A673 (cell line): ENCODE results near the gene P2RY6. TPM values are rescaled to one million over a fixed set of nuclear protein-coding genes. Genes with fewer than 3 reads are reported as not detected.

ENCODE experiments used
- BruUV-seq: library from RNA; stranded (reverse); fragments of 400-500 nt; replicated peaks from 2 replicates; lab custom pipeline; 2021; lab: Mats Ljungman, UMichigan
- CTCF ChIA-PET: fragments of 300-600 bp; sonication (Branson Sonifier 250); formaldehyde crosslinking; loops from one replicate; lab custom pipeline; 2022; ENCODE audit warnings: antibody characterized with exemption; lab: Charles Lee
- POLR2A ChIA-PET: fragments of 300-600 bp; sonication (Branson Sonifier 250); formaldehyde crosslinking; loops from one replicate; lab custom pipeline; 2022; ENCODE audit warnings: antibody characterized with exemption; ENCODE audit not compliant: low non-redundant PET; lab: Charles Lee
- DNase-seq: peaks from one replicate; pipeline ENCODE4 v3.0.0-alpha.2; 2015; ENCODE audit warnings: low spot score
- H3K27ac ChIP-seq: fragments of 200-600 bp; sonication (generic); 2 replicates; pipeline ENCODE4 v1.5.1; 2016; ENCODE audit warnings: mixed run types, low read depth, mild to moderate bottlenecking, mixed read lengths, antibody characterized with exemption, low read length; ENCODE audit not compliant: poor library complexity, severe bottlenecking
- H3K27me3 ChIP-seq: fragments of 200-600 bp; sonication (generic); replicated peaks from 2 replicates; pipeline ENCODE4 v1.6.1; 2017; ENCODE audit warnings: mixed run types, low read depth, mild to moderate bottlenecking, mixed read lengths, antibody characterized with exemption, low read length; ENCODE audit not compliant: insufficient read depth, poor library complexity
- H3K36me3 ChIP-seq: fragments of 200-600 bp; sonication (generic); 2 replicates; pipeline ENCODE4 v1.6.1; 2016; ENCODE audit warnings: mixed run types, mild to moderate bottlenecking, mixed read lengths, antibody characterized with exemption, low read length; ENCODE audit not compliant: insufficient read depth, poor library complexity, severe bottlenecking
- H3K4me1 ChIP-seq: fragments of 200-600 bp; sonication (generic); 2 replicates; pipeline ENCODE4 v1.6.1; 2017; ENCODE audit warnings: mixed run types, mild to moderate bottlenecking, mixed read lengths, antibody characterized with exemption, low read length; ENCODE audit not compliant: insufficient read depth, poor library complexity, severe bottlenecking
- H3K4me3 ChIP-seq: fragments of 200-600 bp; sonication (generic); 2 replicates; pipeline ENCODE4 v1.5.1; 2016; ENCODE audit warnings: low read depth, mixed run types, mild to moderate bottlenecking, mixed read lengths, low read length; ENCODE audit not compliant: poor library complexity, severe bottlenecking
- H3K9me3 ChIP-seq: fragments of 200-600 bp; sonication (generic); 2 replicates; pipeline ENCODE4 v1.6.1; 2016; ENCODE audit warnings: mixed run types, low read depth, mild to moderate bottlenecking, mixed read lengths, antibody characterized with exemption, low read length; ENCODE audit not compliant: poor library complexity, severe bottlenecking
- CTCF ChIP-seq: fragments of 300-800, 200-600 bp; sonication (generic); conservative IDR thresholded peaks from 2 replicates; pipeline ENCODE4 v1.5.1; 2017; ENCODE audit warnings: low read depth, mild to moderate bottlenecking, antibody characterized with exemption, low read length, moderate library complexity, mixed read lengths
- EZH2 ChIP-seq: fragments of 200-600 bp; sonication (generic); IDR thresholded peaks from 2 replicates; pipeline ENCODE4 v1.6.1; 2017; ENCODE audit warnings: borderline replicate concordance, low read depth, mild to moderate bottlenecking, mixed read lengths, antibody characterized with exemption, low read length; ENCODE audit not compliant: poor library complexity, severe bottlenecking
- intact Hi-C: fragments of 100-400 bp; cut with micrococcal nuclease; formaldehyde crosslinking; loops from one replicate; pipeline ENCODE4 v1.10.0; 2022; ENCODE audit not compliant: unreplicated experiment
- total RNA-seq: library from RNA; stranded (reverse); gene quantifications from 2 replicates; pipeline ENCODE4 v1.2.3, GENCODE V29; 2021

Gene P2RY6
- total RNA-seq, 1 experiment from 2014 or later, result 0.43 TPM

GRCh38 chr11:73324665-73325035 is 52.5 kb downstream of the P2RY6 start:
- no peaks in the 10 kb centered on the region for H3K36me3 ChIP-seq
- no peak overlapping the region for H3K4me3 ChIP-seq
- H3K27ac ChIP-seq, result no peak overlapping the region
- no peaks in the 10 kb centered on the region for H3K27me3 ChIP-seq
- ChIA-PET POLR2A (no interaction called here), CTCF (no interaction called here)
- no peak for TF ChIP-seq CTCF
- TF ChIP-seq EZH2, result no peak
- intact Hi-C loops, result no loop called here
- no TSS peak for BruUV-seq
- peaks cover 36% of the 10 kb centered on the region for H3K4me1 ChIP-seq
- no peak for DNase-seq
- no peaks in the 10 kb centered on the region for H3K9me3 ChIP-seq

- H3K36me3 ChIP-seq, result no peaks in the 10 kb centered on the region
- CTCF ChIA-PET, result no interaction called here
- no TSS peak for BruUV-seq
- H3K9me3 ChIP-seq, result no peaks in the 10 kb centered on the region
- H3K4me3 ChIP-seq, result no peak overlapping the region
- DNase-seq, result no peak
- H3K27me3 ChIP-seq, result no peaks in the 10 kb centered on the region
- H3K27ac ChIP-seq, result no peak overlapping the region
- POLR2A ChIA-PET, result interaction anchor here (0.6 kb wide), 1 partner anchor 583 kb away, joined by 3 read pairs; no protein-coding TSS in a partner anchor
- H3K4me1 ChIP-seq, result peaks cover 32% of the 10 kb centered on the region
- TF ChIP-seq EZH2 (no peak), CTCF (no peak)
- intact Hi-C loops, result no loop called here
These were observed 53.2 kb downstream of the P2RY6 start for GRCh38 chr11:73325036-73325981.

- CTCF ChIA-PET, result interaction anchor here (1.2 kb wide), 1 partner anchor 8 kb away, joined by 7 read pairs; no protein-coding TSS in a partner anchor
- H3K4me3 ChIP-seq, result no peak overlapping the region
- no TSS peak for BruUV-seq
- POLR2A ChIA-PET, result interaction anchor here (0.6 kb wide), 1 partner anchor 456 kb away, joined by 8 read pairs; no protein-coding TSS in a partner anchor
- H3K4me1 ChIP-seq, result peaks cover 24% of the 10 kb centered on the region
- no peaks in the 10 kb centered on the region for H3K27me3 ChIP-seq
- no peaks in the 10 kb centered on the region for H3K9me3 ChIP-seq
- intact Hi-C loops, result no loop called here
- TF ChIP-seq EZH2 (no peak), CTCF (no peak)
- H3K27ac ChIP-seq, result no peak overlapping the region
- no peak for DNase-seq
- no peaks in the 10 kb centered on the region for H3K36me3 ChIP-seq
These were observed 55.0 kb downstream of the P2RY6 start for GRCh38 chr11:73326929-73327811.
